ENCODE data around the gene LYPD6.

Gene LYPD6

DNA sequence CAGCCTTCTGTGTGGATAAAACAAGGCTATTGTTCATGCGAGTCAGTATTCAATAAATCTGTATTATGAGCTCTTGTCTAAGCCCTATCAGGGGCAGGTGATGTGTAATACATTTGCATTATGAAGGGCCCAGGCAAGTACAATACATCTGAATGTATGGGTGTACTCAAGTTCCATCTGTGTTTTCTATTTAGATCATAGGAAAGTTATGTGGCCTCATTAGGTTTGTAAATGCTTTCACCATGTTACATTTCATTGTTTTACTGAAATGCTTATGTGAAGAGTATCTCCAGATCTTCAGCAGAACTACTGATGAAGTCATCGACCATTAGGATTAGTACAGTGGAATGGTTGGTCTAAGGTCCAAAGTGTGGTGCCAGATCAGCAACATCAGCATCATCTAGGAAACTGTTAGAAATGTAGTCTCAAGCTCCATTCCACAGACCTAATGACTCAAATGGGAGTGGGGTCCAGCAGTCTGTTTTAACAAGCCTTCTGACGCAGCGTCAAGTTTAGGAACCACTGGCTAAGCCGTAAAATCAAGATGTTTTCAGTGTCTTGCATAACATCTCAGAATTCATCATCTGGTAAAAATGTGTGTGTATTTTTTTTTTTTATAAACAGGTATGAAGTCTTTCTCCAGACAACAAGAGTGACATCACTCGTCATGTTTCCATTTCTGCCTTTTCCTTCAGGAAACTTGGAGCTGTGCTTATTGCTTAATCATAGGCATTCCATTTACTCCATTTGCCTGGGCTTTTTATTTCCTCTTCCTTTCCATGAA is 80.5 kb downstream of the LYPD6 start:
- DNase-seq (ENCODE audit: low read depth), result no peak

DNA sequence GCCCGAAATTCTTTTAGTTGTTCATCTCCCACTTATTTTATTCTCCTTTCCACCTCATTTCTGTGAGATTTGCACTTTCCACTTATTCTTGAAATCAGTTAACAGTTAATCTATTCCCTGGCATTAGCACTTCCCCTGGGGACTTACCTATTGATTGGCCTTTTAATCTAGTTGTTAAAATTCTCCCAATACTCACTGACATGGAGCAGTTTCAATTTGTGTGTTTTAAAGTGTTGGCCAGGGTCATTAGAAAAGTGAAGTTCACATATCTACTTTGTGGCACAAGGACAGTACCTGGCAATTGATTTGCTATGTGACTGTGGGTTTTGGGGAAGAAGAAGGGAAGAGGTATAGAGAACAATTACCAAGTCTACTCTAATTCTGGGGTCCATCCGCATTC is 83.1 kb downstream of the LYPD6 start:
- no peak for DNase-seq (ENCODE audit: low read depth)

DNA sequence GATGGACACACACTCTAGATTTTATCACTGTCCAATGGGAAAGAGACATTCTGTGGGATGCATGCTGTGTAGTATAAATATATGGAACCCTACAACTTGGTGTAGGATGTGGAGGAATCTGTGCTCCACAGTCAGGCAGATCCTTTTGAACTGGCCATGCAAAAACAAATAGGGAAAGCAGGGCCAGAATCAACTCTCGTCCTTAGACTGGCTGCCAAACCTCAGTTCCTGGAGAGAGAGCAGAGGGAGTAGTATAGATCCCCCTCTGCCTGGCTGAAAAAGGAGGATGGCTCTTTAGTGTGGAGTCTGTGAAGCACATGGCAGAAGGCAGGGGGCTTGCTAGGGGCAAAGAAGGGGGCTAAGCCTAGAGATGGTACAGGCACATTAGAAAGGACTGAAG is 84.7 kb downstream of the LYPD6 start:
- DNase-seq (ENCODE audit: low read depth), result no peak

DNA sequence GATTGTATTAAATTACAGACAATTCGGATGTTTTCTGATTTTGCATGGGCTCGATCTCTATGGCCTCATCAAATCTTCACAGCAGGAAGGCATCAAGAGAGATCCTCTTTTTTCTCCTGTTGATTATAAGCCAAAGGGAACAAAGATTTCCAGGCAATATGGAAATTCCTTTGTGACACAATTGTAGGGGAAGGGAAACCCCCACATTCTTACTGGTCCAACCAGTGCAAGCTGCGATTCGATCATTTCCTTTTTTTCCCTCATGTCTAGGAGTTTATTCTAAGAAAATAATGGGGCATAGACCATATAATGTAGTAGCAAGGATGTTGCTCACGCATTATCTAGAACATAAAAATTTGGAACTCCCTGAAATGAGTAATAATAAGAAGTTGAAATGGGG is 87.7 kb downstream of the LYPD6 start:
- DNase-seq (ENCODE audit: low read depth), result no peak

DNA sequence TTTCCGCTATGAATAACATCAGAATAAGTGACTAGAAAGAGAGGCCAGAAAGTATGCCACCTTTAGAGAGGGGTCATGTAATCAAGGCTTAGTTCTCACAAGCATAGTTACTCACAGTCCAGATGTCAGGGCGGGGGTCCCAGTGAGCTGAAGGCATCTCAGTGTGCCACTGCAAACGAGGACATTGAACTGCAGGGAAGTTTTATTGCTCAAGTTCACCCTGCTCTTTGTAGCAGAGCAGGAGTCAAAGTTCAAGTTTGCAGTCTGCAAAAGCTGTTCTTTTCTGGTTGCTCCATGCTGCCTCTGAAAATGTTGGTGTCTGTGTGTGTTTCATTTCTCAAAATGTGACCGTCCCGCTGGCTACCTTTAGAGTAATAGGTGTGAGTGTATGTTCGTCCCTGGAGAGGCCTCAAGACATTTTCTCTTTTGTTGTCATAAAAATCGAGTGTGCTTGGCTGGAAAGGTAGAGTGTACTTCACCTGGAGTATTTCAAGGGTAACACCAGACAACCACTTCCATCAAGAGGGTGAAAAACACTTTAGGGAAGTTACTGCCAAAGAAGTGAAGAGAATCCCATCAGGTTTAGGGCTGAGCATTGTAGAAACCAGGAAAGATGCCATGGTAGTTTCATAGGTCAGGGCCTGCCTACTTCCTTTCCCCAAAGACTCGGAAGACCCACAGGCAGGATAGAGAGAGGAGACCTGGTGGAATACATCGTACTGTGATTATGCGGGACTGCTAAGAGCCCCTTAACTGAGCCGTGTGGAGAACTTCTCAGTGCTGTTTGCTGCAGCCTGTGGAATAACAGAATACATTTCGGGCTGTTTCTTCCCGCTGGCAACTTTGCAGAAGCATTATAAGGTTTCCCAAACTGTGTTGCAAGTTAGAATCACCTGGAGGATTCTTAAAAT is 89.9 kb downstream of the LYPD6 start:
- no peak for DNase-seq (ENCODE audit: low read depth)

DNA sequence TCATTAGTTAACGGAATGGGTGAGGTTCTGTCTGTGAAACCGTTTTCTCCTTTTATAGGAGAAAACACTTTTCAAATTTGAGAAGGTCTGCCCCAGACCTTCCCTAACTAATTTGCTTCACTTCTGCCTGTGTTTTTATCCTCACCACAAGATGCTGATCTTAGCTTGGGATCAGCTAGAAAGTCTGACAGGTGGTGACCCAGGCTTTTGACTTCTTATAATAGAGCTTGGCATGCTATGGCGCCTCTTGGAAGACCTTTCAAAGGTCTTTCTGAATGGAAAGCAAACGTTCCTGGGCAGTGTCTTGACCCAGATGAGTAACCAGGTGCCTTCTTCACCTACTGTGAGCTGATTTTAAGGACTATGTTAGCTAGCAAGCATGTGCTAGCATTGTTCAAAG is 91.4 kb downstream of the LYPD6 start:
- no peak for DNase-seq (ENCODE audit: low read depth)

DNA sequence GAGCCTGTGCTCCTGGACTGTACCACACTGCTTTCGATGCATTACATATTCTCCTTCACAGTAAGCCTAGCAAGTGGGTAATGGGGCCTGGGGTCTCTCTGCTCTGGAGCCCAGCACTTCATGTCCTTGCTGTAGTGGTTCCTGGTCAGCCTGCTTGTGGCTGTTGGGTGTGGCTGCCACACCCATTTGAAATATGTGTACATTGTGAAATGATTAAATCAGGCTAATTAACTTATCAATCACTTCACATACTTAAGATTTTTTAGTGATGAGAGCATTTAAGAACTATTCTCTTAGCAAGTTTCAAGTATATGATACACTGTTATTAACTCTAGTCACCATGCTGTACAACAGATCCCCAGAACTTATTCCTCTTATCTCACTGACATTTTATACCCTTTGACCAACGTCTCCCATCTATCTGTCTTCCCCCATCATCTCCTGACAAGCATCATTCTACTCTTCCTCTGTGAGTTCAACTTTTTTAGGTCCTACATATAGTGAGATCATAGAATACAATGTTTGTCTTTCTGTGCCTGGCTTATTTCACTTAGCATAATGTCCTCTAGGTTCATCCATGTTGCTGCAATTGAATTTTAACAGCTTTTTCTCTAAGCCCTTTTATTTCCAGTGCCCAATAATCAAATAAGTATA is 92.1 kb downstream of the LYPD6 start:
- no peak for DNase-seq (ENCODE audit: low read depth)

DNA sequence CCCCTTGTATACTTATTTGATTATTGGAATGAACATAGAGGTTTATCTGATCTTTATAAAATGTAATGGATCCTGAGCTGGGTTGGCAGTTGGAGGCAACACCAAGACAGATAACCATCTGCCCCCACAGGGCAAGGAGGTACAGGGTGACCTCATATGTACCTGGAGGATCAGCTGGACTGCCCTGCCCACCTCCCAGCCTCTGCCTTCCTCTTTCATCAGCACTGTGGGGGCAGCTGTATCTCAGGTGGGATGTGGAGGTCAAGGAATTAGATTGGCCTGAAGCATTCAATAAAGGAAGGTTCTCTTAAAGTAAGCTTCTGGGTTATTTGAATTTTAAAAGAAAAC is 92.6 kb downstream of the LYPD6 start:
- DNase-seq (ENCODE audit: low read depth), result no peak

DNA sequence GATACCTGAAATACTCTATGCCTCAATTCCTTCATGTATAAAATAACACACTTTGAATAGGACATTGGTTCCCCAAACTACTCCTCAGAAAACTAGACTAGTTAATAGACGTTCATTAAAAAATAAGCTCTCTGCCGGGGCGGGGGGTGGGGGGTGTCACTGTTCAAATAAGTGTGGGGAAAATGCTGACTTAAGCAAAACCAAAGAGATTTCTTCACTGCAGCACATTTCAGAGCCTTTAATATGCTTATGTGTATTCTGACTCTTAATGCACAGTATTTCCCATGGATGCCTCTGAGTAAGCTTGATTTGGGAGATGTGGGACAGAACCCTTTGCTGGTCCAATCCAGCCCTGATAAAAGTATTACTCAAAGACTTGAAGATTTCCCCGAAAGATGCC is 93.2 kb downstream of the LYPD6 start:
- DNase-seq (ENCODE audit: low read depth), result no peak

DNA sequence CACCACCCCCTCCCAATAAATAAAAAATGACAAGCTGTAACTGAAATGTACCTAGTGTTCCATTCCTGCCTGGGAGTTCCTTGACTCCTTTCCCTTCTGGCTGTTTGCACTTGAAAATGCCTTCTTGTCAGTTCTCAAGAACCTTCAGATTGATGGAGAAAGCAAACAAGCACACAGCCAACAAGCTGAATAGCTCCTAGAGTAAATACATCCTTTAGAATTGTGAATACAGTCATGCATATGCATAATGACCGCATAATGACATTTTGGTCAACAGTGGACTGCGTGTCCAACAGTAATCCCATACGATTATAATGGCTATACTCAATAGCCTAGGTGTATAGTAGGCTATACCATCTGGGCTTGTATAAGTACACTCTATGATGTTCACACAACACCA is 97.0 kb downstream of the LYPD6 start:
- DNase-seq (ENCODE audit: low read depth), result no peak

DNA sequence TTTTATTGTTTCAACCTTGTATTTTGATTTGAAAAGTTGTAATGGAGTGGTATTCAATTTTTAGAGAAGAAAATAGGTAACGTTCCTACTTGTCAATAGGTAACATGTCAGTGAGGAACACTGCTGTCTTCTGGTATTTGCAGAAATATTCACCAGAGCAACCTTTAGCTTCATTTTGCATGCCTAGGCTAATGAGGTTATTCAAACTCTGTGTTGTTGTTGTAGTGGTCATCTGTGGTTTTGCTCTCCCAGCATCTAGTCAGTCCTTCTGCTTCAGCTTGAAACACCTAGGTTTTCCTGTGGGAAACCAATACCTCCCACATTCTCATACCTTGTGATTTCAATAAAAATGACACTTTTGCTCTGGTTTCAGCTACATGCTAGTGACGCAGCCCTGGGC is 98.4 kb downstream of the LYPD6 start:
- no peak for DNase-seq (ENCODE audit: low read depth)

DNA sequence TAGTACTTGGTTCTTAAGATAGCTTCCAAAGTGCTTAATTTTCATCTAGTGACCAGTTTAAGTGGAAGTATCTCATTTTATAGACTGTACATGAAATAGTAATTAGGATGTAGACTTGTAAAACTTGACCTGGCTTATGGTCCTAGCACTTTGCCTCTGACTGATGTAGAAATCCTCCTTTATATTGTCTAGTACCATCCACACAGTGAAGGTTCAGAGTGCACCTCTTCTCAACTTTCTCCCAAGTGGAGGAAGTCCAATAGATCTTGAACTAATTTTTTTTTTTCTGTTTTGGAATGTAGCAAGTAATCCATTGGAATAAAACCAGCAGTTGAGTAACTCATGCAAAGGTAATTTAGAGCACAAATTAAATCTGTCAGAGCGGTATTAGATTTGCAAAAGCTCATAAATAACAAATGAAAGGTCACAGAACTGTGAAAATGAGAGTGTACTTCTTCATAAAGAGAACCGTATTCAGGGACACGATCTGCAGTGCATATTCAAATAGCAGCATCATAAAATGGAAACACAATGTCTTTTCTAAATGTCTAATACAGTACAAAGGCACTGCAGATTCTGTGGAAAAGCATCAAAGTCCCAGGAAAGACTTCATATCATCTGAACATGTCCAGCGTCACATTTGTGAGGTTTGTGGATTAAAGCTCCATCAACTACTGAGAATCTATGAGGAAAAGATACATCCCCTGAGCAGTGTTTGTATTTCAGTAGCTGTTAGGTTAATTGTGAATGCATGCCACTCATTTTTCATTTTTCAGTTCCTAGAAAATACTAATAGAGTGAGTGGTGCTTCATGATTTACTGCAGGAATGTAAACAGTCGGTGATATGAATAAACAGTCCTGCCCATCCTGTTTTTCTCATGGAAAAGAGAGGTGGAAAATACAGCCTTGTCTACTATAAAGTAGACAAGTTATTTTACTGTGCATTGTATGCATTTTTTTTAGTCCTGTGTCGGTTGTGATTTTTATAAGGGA is 100.7 kb downstream of the LYPD6 start:
- DNase-seq (ENCODE audit: low read depth), result no peak

DNA sequence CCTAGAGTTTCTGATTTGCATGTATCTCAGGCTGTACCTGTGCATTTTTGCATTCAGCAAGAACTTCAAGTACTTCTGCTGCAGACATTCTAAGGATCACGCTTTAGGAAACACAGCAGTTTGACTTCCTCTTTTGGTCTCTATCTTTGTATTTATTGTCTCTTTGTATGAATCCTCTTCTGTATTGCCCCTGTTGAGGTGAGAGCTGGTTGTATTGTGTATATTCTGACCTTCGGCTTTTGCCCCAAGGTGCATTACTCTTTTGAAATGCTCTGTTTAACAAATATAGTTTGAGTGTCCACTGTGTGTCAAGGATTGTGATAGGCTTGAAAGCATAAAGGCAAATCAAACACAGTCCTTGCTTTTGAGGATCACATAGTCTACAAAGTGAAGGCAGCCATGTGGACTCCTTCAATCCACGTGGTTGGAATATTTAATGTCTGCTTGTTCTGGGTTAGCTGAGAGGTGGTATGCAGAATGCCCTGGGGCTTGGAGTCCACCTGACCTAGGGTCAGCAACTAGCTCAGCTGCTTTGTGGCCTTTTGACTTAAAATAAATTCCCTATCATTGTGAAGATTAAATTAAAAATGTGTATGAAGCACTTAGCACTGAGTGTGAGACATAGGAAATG is 108.1 kb downstream of the LYPD6 start:
- no peak for DNase-seq (ENCODE audit: low read depth)

DNA sequence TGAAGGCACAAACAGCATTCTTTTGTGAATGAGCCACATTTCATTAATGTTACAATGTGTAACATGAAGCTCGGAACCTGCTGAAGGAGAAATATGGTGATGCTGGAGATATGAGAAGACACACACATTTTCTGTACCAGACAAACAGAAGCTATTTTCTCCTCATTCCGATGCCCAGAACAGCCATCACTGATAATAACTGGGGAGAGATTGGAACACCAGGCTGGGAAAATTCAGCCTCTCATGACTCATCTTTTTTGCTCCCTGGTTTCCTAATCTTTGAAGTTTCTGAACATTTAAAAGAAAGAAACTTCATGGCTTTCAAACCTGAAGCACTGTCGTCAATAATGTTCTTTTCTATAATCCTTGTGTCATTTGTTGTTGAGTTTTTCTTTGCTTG is 110.9 kb downstream of the LYPD6 start:
- DNase-seq (ENCODE audit: low read depth), result no peak

DNA sequence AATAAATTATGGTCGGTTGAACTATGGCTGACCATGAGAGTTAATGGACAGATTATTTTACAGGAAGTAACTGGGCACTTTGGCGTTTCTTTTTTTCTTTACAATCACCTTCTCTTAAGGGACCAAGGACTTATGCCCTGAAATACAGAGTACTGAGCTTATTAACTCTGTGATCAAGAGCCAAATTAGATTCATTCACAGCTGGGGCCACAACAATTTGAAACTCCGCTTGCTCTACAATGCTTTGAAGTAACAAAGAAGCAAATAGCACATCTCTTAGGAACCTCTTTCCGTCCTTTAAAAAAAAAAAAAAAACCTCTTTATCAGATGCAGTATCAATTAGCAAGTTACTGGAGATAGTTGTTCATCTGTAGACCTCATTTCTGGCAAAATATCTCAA is 112.0 kb downstream of the LYPD6 start:
- no peak for DNase-seq (ENCODE audit: low read depth)

DNA sequence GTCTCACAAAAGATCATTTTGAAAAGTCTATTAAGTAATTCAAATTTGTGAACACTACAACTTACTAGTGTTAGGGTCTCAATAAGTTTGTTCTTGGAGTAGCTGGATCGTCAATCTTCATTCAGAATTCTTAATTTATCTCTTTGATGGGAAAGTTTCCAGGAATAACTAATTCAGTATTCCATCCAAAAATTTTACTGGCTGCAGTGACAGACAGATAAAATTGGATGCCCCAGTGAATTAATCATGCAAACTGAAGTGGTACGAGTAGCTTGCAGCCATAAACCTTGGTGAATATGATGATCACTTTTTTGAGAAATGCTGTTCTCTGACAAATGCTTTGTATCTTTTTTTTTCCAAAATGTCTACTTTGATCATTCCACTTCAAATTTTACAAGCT is 112.8 kb downstream of the LYPD6 start:
- DNase-seq (ENCODE audit: low read depth), result no peak

DNA sequence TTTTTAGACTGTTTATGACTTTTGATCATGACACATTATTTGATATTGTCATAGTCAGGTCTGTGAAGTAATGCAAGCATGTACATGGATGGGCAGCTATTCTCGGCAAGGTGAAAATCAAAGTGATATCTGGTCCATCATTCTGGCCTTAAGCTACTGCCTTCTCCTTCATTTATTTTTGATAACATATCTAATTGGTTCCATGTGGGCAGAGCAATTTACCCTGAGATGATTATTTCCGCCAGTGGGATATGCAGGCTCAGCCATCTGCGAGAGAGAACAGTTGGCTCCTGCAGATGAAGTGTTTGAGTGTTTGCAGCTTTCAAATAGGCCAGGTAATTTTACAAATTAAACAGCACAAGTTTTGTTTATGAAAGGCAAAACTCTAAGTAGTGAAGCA is 116.4 kb downstream of the LYPD6 start:
- DNase-seq (ENCODE audit: low read depth), result no peak

DNA sequence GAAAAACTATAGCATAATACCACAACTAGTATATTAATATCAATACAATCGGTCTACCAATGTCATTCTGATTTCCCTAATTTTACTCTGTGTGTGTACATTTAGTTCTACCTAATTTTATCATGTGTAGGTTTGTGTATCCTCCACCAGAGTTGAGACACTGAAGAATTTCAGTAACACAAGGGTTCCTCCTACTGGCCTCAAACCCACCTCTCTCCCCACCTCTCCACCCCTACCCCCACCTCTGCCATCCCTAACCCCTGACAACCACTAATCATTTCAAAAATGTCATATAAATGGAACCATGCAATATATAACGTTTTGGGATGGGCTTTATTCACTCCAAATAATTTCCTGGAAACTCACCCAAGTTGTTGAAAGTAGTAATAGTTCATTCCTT is 117.9 kb downstream of the LYPD6 start:
- DNase-seq (ENCODE audit: low read depth), result no peak

DNA sequence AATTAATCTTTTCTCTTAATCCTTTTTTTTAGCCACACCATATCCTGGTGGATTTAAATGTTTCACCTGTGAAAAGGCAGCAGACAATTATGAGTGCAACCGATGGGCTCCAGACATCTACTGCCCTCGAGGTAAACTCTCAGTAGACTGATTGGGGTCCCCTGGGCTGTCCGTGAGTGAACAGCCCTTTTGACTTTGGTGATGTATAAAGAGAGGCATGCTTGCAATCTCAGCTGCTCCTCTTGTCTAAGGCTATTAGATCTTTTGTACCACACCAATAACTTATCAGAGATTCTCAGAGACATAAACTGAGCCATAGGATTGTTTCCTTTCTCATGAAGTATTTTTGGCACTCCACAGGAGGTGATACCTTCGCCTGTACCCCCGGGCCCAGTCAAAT is 118.6 kb downstream of the LYPD6 start:
- DNase-seq (ENCODE audit: low read depth), result no peak

DNA sequence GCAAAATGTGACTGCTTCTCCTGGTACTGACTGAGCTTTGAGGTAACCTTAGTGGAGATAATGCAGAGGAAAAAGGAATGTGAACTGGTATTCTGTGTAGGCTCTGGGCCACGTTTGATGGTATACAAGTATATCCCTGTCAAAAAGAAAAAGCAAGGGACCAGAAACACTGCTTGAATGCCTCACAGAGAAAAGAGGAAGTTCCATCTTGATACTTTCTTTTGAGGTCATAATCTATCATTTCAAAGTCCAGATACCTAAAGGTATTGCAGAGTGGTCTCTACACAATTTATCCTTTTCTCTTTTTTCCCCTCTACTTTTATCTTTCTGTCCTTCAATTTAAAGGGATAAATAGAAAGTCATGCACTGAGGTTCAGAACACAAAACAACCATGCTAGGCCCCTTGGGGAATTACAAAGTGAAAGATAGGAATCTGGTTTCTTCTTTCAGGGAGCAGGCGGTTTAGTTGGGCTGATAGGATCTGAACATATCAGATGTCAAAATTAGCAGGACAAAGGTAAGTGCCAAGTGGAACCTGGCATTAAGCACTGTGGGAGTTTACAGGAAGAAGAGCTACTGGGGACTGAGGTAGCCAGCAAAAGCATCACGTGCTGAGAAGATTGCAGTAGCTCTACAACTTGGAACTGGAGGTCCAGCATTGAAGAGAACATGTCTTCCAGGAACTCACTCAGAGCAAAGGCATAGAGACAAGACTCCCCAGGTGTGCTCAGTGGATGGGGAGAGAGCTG is 121.2 kb downstream of the LYPD6 start:
- no peak for DNase-seq (ENCODE audit: low read depth)

DNA sequence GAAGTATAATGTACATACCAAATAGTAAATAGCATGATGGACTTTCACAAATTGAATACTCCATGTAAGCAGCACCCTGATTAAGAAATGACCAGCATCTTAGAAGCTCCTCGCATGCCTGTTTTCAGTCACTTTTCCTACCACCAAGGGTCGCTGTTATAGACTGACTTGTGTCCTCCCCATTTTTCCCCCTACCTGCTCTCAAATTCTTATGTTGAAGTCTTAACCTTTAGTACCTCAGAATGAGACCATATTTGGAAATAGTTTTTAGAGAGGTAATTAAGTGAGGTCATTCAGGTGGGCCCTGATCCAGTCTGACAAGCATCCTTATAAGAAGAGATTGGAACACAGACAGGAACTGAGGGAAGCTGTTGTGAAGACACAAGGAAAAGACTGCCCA is 125.9 kb downstream of the LYPD6 start:
- DNase-seq (ENCODE audit: low read depth), result no peak
